HepG2 (cell line): ENCODE results near the gene TASOR2. TPM values are rescaled to one million over a fixed set of nuclear protein-coding genes. Genes with fewer than 3 reads are reported as not detected.

ENCODE experiments used
- AKAP8 ChIP-seq: sonication (generic); formaldehyde crosslinking; IDR thresholded peaks from 2 replicates; pipeline ENCODE4 v1.5.1; 2020; ENCODE audit warnings: mild to moderate bottlenecking, missing genetic modification reagents
- ATM ChIP-seq: fragments of 450-650 bp; IDR thresholded peaks from 2 replicates; pipeline ENCODE4 v1.7.1; 2017; ENCODE audit warnings: mild to moderate bottlenecking, borderline replicate concordance
- CBX1 ChIP-seq: IDR thresholded peaks from one replicate; pipeline ENCODE4 v1.6.1; 2016; ENCODE audit warnings: antibody characterized with exemption, low read depth
- CSRNP1 ChIP-seq: sonication (generic); formaldehyde crosslinking; IDR thresholded peaks from 2 replicates; pipeline ENCODE4 v1.8.1; 2023; ENCODE audit warnings: mild to moderate bottlenecking, missing genetic modification reagents
- ETV5 ChIP-seq: IDR thresholded peaks from 2 replicates; pipeline ENCODE4 v1.6.1; 2018; ENCODE audit warnings: missing biosample characterization, missing genetic modification reagents, inconsistent platforms, borderline replicate concordance
- HOXA3 ChIP-seq: sonication (generic); formaldehyde crosslinking; IDR thresholded peaks from 2 replicates; pipeline ENCODE4 v1.5.0; 2020; ENCODE audit warnings: missing genetic modification reagents
- MED1 ChIP-seq: sonication (generic); formaldehyde crosslinking; IDR thresholded peaks from 2 replicates; pipeline ENCODE4 v1.4.0; 2020; ENCODE audit warnings: missing genetic modification reagents
- MLLT10 ChIP-seq: sonication (generic); formaldehyde crosslinking; IDR thresholded peaks from 2 replicates; pipeline ENCODE4 v1.4.0; 2020; ENCODE audit warnings: missing genetic modification reagents
- MXI1 ChIP-seq: IDR thresholded peaks from 3 replicates; pipeline ENCODE4 v1.6.1; 2012; ENCODE audit warnings: low read depth, low read length, inconsistent platforms, borderline replicate concordance
- NCOA2 ChIP-seq: sonication (generic); formaldehyde crosslinking; IDR thresholded peaks from 2 replicates; pipeline ENCODE4 v1.8.0; 2022; ENCODE audit warnings: inconsistent platforms
- NCOA5 ChIP-seq: sonication (generic); formaldehyde crosslinking; IDR thresholded peaks from 2 replicates; pipeline ENCODE4 v1.4.0; 2020; ENCODE audit warnings: missing genetic modification reagents
- NR2F6 ChIP-seq, 2 experiments: IDR thresholded peaks; 2 replicates each; pipeline ENCODE4 v1.6.1; 2016; ENCODE audit warnings: antibody characterized with exemption in 1 of 2, mild to moderate bottlenecking in 1 of 2
- RFX1 ChIP-seq: fragments of 450-650 bp; IDR thresholded peaks from 2 replicates; pipeline ENCODE4 v1.6.1; 2017
- SIX4 ChIP-seq: sonication (generic); formaldehyde crosslinking; IDR thresholded peaks from 2 replicates; pipeline ENCODE4 v1.4.0; 2020; ENCODE audit warnings: missing genetic modification reagents
- ZFP36L2 ChIP-seq: sonication (generic); formaldehyde crosslinking; IDR thresholded peaks from 2 replicates; pipeline ENCODE4 v1.4.0; 2020; ENCODE audit warnings: missing genetic modification reagents
- ZIK1 ChIP-seq: sonication (generic); formaldehyde crosslinking; IDR thresholded peaks from 2 replicates; pipeline ENCODE4 v1.5.0; 2020; ENCODE audit warnings: mild to moderate bottlenecking, low read depth, missing genetic modification reagents, borderline replicate concordance
- ZKSCAN5 ChIP-seq: sonication (generic); formaldehyde crosslinking; IDR thresholded peaks from 2 replicates; pipeline ENCODE4 v1.5.1; 2020; ENCODE audit warnings: mild to moderate bottlenecking, missing genetic modification reagents
- ZMYM2 ChIP-seq: sonication (generic); formaldehyde crosslinking; IDR thresholded peaks from 2 replicates; pipeline ENCODE4 v1.8.0; 2022; ENCODE audit warnings: mild to moderate bottlenecking, missing genetic modification reagents
- ZNF34 ChIP-seq: sonication (generic); formaldehyde crosslinking; IDR thresholded peaks from 2 replicates; pipeline ENCODE4 v1.4.0; 2020; ENCODE audit warnings: mild to moderate bottlenecking, missing genetic modification reagents, borderline replicate concordance
- ZNF546 ChIP-seq: sonication (generic); formaldehyde crosslinking; conservative IDR thresholded peaks from 2 replicates; pipeline ENCODE4 v1.8.1; 2023; ENCODE audit warnings: mild to moderate bottlenecking, missing genetic modification reagents
- ZNF549 ChIP-seq: sonication (generic); formaldehyde crosslinking; IDR thresholded peaks from 2 replicates; pipeline ENCODE4 v1.5.0; 2020; ENCODE audit warnings: missing genetic modification reagents
- ZNF605 ChIP-seq: sonication (generic); formaldehyde crosslinking; IDR thresholded peaks from 2 replicates; pipeline ENCODE4 v1.8.0; 2022; ENCODE audit warnings: mild to moderate bottlenecking, missing genetic modification reagents
- ZNF816 ChIP-seq: sonication (generic); formaldehyde crosslinking; IDR thresholded peaks from 2 replicates; pipeline ENCODE4 v1.8.0; 2022; ENCODE audit warnings: missing genetic modification reagents, mild to moderate bottlenecking, borderline replicate concordance
- polyA plus RNA-seq, 8 experiments: library from polyadenylated mRNA; depleted of rRNA in 3 of 8; stranded (reverse) in 7 of 8; unstranded in 1 of 8; fragments of >200 nt; fragmentation: Illumina TruSeq in 4 of 8; extraction: Trizol in 4 of 8; gene quantifications; 2 replicates each; pipeline versions ENCODE4 v1.2.1 to v1.2.3, GENCODE V29; 2011 to 2016; ENCODE audit warnings: low read depth in 4 of 8, missing spikeins in 1 of 8, mixed read lengths in 1 of 8; ENCODE audit not compliant: insufficient read depth in 1 of 8
- total RNA-seq, 5 experiments: library from RNA; depleted of rRNA; stranded (reverse); fragments of >200 nt; fragmentation: Illumina TruSeq; extraction: Trizol; gene quantifications; 2 replicates each; pipeline ENCODE4 v1.2.3, GENCODE V29; 2016; ENCODE audit warnings: low read depth in 1 of 5
- TF ChIP-seq, protein P1 (sequence below): IDR thresholded peaks from 2 replicates; pipeline ENCODE4 v1.6.1; 2016
- TF ChIP-seq, protein P2 (sequence below): sonication (generic); formaldehyde crosslinking; IDR thresholded peaks from 2 replicates; pipeline ENCODE4 v1.8.1; 2022; ENCODE audit warnings: low read depth, mild to moderate bottlenecking, missing genetic modification reagents
- TF ChIP-seq, protein P3 (sequence below): IDR thresholded peaks from 2 replicates; pipeline ENCODE4 v1.6.1; 2016; ENCODE audit warnings: missing compliant biosample characterization, missing genetic modification reagents, borderline replicate concordance

The TASOR2 gene
- total and polyA plus RNA-seq, 2 of the 13 experiments (the other 11 are each of a cell fraction or from before 2014, with no cell fraction given): 24.2 to 55.3 TPM

- TF ChIP-seq, protein P1, sequence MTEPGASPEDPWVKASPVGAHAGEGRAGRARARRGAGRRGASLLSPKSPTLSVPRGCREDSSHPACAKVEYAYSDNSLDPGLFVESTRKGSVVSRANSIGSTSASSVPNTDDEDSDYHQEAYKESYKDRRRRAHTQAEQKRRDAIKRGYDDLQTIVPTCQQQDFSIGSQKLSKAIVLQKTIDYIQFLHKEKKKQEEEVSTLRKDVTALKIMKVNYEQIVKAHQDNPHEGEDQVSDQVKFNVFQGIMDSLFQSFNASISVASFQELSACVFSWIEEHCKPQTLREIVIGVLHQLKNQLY (CRISPR knock-in tag): no peak
- TF ChIP-seq ZIK1 (CRISPR knock-in tag): peak; percentile 31; the same call in 1 of the 2 replicates
- peak; percentile 97 for TF ChIP-seq AKAP8 (CRISPR knock-in tag)
- TF ChIP-seq HOXA3 (CRISPR knock-in tag): peak; percentile 74
- TF ChIP-seq MLLT10 (CRISPR knock-in tag): no peak
- 0 out of 2 replicates have a peak, but pooled peaks have one; percentile 3 for TF ChIP-seq RFX1
- TF ChIP-seq NCOA2 (CRISPR knock-in tag): peak; percentile 38; the same call in 1 of the 2 replicates
- TF ChIP-seq ETV5 (CRISPR knock-in tag): peak; percentile 13; the same call in 1 of the 2 replicates
- TF ChIP-seq ZNF816 (CRISPR knock-in tag): no peak
- no peak for TF ChIP-seq ZKSCAN5 (CRISPR knock-in tag)
- TF ChIP-seq ZNF605 (CRISPR knock-in tag): peak; percentile 73; the same call in 1 of the 2 replicates
- no peak for TF ChIP-seq NR2F6 (IDR thresholded peaks at IDR 0.05)
- TF ChIP-seq NR2F6 (CRISPR knock-in tag; IDR thresholded peaks at IDR 0.05): peak; percentile 38; the same call in 1 of the 2 replicates
- TF ChIP-seq ZNF34 (CRISPR knock-in tag): no peak
- TF ChIP-seq CBX1: peak; percentile 41
- TF ChIP-seq SIX4 (CRISPR knock-in tag): 0 out of 2 replicates have a peak, but pooled peaks have one; percentile 9
- TF ChIP-seq ATM: no peak
- TF ChIP-seq, protein P2, sequence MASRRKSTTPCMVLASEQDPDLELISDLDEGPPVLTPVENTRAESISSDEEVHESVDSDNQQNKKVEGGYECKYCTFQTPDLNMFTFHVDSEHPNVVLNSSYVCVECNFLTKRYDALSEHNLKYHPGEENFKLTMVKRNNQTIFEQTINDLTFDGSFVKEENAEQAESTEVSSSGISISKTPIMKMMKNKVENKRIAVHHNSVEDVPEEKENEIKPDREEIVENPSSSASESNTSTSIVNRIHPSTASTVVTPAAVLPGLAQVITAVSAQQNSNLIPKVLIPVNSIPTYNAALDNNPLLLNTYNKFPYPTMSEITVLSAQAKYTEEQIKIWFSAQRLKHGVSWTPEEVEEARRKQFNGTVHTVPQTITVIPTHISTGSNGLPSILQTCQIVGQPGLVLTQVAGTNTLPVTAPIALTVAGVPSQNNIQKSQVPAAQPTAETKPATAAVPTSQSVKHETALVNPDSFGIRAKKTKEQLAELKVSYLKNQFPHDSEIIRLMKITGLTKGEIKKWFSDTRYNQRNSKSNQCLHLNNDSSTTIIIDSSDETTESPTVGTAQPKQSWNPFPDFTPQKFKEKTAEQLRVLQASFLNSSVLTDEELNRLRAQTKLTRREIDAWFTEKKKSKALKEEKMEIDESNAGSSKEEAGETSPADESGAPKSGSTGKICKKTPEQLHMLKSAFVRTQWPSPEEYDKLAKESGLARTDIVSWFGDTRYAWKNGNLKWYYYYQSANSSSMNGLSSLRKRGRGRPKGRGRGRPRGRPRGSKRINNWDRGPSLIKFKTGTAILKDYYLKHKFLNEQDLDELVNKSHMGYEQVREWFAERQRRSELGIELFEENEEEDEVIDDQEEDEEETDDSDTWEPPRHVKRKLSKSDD (CRISPR knock-in tag): peak; percentile 72; the same call in 1 of the 2 replicates
- no peak for TF ChIP-seq ZFP36L2 (CRISPR knock-in tag)
- no peak for TF ChIP-seq CSRNP1 (CRISPR knock-in tag)
- peak; percentile 48; the same call in 1 of the 2 replicates for TF ChIP-seq ZMYM2 (CRISPR knock-in tag)
- TF ChIP-seq MXI1: peak; percentile 74; the same call in 1 of the 3 replicates
- TF ChIP-seq NCOA5 (CRISPR knock-in tag): no peak
- TF ChIP-seq MED1 (CRISPR knock-in tag): peak; percentile 48; the same call in 1 of the 2 replicates
- TF ChIP-seq, protein P3, sequence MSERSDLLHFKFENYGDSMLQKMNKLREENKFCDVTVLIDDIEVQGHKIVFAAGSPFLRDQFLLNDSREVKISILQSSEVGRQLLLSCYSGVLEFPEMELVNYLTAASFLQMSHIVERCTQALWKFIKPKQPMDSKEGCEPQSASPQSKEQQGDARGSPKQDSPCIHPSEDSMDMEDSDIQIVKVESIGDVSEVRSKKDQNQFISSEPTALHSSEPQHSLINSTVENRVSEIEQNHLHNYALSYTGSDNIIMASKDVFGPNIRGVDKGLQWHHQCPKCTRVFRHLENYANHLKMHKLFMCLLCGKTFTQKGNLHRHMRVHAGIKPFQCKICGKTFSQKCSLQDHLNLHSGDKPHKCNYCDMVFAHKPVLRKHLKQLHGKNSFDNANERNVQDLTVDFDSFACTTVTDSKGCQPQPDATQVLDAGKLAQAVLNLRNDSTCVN (CRISPR knock-in tag): no peak
- peak; percentile 98 for TF ChIP-seq ZNF549 (CRISPR knock-in tag)
- TF ChIP-seq ZNF546 (CRISPR knock-in tag): peak; percentile 27; the same call in 1 of the 2 replicates
Observed at GRCh38 chr10:5658871-5659618, 25.6 kb upstream of the TASOR2 start (continued).
